Body of pancreas (tissue), 4 donors: Measurements from ENCODE around the gene LRRC51. TPM values are rescaled to one million over a fixed set of nuclear protein-coding genes. Genes with fewer than 3 reads are reported as not detected.

Source experiments
- ATAC-seq: fragments of 150-250 bp; one replicate; pipeline ENCODE4 v1.9.1; 2016
- DNase-seq, 4 donors: peaks; one replicate each; pipeline ENCODE4 v3.0.0-alpha.2; 2019
- H3K27ac ChIP-seq, 4 donors: fragments of 200-600 bp; sonication (generic); 1 replicate in 3 of 4; 2 replicates in 1 of 4; pipeline versions ENCODE4 v1.5.1 to v1.6.1; 2016 to 2019; ENCODE audit warnings: mild to moderate bottlenecking in 1 of 4, mixed read lengths in 1 of 4, moderate library complexity in 1 of 4
- H3K27me3 ChIP-seq, 2 donors: fragments of 200-600 bp; sonication (generic); one replicate each; pipeline ENCODE4 v1.6.0; 2016; ENCODE audit warnings: mild to moderate bottlenecking in 1 of 2
- H3K36me3 ChIP-seq, 2 donors: fragments of 200-600 bp; sonication (generic); replicated peaks in 1 of 2; 2 replicates each; pipeline ENCODE4 v1.5.1; 2016; ENCODE audit warnings: low read depth in 2 of 2; ENCODE audit not compliant: insufficient read depth in 1 of 2
- H3K4me1 ChIP-seq: fragments of 200-600 bp; sonication (generic); one replicate; pipeline ENCODE4 v1.6.0; 2016
- H3K4me3 ChIP-seq, 2 donors: fragments of 200-600 bp; sonication (generic); 1 replicate in 1 of 2; 2 replicates in 1 of 2; pipeline ENCODE4 v1.5.1; 2016 to 2019
- H3K9me3 ChIP-seq, 3 donors: fragments of 200-600 bp; sonication (generic); 1 replicate in 2 of 3; 2 replicates in 1 of 3; pipeline ENCODE4 v1.5.1; 2016
- POLR2A ChIP-seq, 3 donors: fragments of 450-650 bp; IDR thresholded peaks; one replicate each; pipeline ENCODE4 v1.6.1; 2016; ENCODE audit warnings: antibody characterized with exemption in 3 of 3, mild to moderate bottlenecking in 2 of 3
- WGBS, 2 donors: methylation state at CpG; one replicate each; pipeline ENCODE4 v1.1.5; 2017; 5-methylcytosine and 5-hydroxymethylcytosine counted together
- intact Hi-C: fragments of 100-400 bp; cut with DNase I; formaldehyde crosslinking; loops from one replicate; pipeline ENCODE4 v1.15.1; 2023
- total RNA-seq, 2 donors: library from RNA; depleted of rRNA; stranded (reverse); fragments of >200 nt; gene quantifications; one replicate each; pipeline ENCODE4 v1.1.0, GENCODE V29; 2016
- TF ChIP-seq, protein P1 (sequence below), 7 experiments: fragments of 450-650 bp in 4 of 7; fragments of 200-600 bp in 3 of 7; sonication (generic) in 3 of 7; IDR thresholded peaks; one replicate each; pipeline ENCODE4 v1.5.1; 2016 to 2019; ENCODE audit warnings: antibody characterized with exemption in 7 of 7

The LRRC51 gene
- total RNA-seq, 2 donors from 2014 or later, result 2.3 to 9.9 TPM

GRCh38 chr11:72091292-72091691 is 10.6 kb downstream of the LRRC51 start:
- no peaks in the 10 kb centered on the region for H3K9me3 ChIP-seq
- intact Hi-C loops, result loop anchor here (5.0 kb wide), 1 partner anchor 64 kb away; no protein-coding TSS in a partner anchor
- H3K4me1 ChIP-seq, result peaks cover 15% of the 10 kb centered on the region
- H3K4me3 ChIP-seq, result no peak overlapping the region
- H3K27me3 ChIP-seq, result no peaks in the 10 kb centered on the region
- H3K27ac ChIP-seq, result peak overlapping the region in 3 of 4 donors; percentile 28 to 57 (median 43)
- no peak for TF ChIP-seq POLR2A (IDR thresholded peaks at IDR 0.05)
- TF ChIP-seq, protein P1, sequence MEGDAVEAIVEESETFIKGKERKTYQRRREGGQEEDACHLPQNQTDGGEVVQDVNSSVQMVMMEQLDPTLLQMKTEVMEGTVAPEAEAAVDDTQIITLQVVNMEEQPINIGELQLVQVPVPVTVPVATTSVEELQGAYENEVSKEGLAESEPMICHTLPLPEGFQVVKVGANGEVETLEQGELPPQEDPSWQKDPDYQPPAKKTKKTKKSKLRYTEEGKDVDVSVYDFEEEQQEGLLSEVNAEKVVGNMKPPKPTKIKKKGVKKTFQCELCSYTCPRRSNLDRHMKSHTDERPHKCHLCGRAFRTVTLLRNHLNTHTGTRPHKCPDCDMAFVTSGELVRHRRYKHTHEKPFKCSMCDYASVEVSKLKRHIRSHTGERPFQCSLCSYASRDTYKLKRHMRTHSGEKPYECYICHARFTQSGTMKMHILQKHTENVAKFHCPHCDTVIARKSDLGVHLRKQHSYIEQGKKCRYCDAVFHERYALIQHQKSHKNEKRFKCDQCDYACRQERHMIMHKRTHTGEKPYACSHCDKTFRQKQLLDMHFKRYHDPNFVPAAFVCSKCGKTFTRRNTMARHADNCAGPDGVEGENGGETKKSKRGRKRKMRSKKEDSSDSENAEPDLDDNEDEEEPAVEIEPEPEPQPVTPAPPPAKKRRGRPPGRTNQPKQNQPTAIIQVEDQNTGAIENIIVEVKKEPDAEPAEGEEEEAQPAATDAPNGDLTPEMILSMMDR (IDR thresholded peaks at IDR 0.05), result peak; percentile 55 to 98 (median 82)
- peaks cover 0 to 4% of the 10 kb centered on the region in 2 donors for H3K36me3 ChIP-seq
- DNase-seq (peak; percentile 72 to 83 (median 79)), ATAC-seq (peak; percentile 93)
- 24 to 39% methylated on average over 4 of the region's 4 CpGs for WGBS, 2 donors

DNA sequence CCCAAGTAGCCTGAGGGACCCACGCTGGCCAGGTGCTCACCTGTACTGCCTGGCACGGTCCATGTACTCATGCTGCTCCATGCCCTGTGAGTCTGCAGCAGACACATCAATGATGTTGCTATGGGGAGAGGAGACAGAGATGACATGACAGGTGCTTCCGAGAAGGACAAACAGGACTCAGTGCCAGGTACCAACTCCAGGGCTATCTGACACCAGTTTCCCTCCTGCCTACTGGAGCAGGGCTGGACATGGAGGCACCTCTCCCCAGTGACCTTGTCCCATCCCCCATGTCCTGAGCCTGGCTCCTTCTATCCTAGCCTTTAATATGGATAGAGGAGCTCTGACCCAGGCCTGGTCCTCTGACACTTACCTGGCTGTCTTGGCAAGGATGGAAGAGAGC is 18.1 kb downstream of the LRRC51 start:
- H3K36me3 ChIP-seq, result peaks cover 14 to 22% of the 10 kb centered on the region in 2 donors
- DNase-seq, result no peak
- no peak for ATAC-seq

DNA sequence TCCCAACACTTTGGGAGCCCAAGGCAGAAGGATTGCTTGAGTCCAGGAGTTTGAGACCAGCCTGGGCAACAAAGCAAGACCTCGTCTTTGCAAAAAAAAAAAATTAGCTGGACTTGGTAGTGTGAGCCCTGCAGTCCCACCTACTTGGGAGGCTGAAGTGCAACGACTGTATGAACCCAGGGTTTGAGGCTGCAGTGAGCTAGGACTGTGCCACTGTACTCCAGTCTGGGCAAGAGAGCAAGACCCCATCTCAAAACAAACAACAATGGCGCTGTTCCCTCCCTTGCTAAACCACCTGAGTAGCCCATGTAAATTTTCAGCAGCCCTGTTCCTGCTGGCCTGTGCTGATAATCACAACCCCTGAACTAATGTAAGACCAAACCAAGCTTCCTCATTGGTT is 19.4 kb downstream of the LRRC51 start:
- WGBS, 2 donors, result 58 to 75% methylated on average over 3 of the region's 3 CpGs
- Histone ChIP-seq H3K27me3 (no peaks in the 10 kb centered on the region), H3K36me3 (peaks cover 14 to 18% of the 10 kb centered on the region in 2 donors), H3K27ac (no peak overlapping the region), H3K4me3 (no peak overlapping the region), H3K9me3 (no peaks in the 10 kb centered on the region), H3K4me1 (peaks cover 27% of the 10 kb centered on the region)
- intact Hi-C loops, result no loop called here
- TF ChIP-seq POLR2A (IDR thresholded peaks at IDR 0.05), result no peak
- TF ChIP-seq, protein P1 (IDR thresholded peaks at IDR 0.05), result no peak
- ATAC-seq, result no peak
- DNase-seq, result no peak

More for the DNA sequence above, 18.1 kb downstream of the LRRC51 start:
- Histone ChIP-seq H3K27ac (no peak overlapping the region), H3K4me1 (peaks cover 24% of the 10 kb centered on the region), H3K27me3 (no peaks in the 10 kb centered on the region), H3K9me3 (no peaks in the 10 kb centered on the region), H3K4me3 (no peak overlapping the region)
- intact Hi-C loops, result no loop called here
- 94 to 100% methylated on average over 2 to 3 of the region's 3 CpGs for WGBS, 2 donors
- TF ChIP-seq, protein P1 (IDR thresholded peaks at IDR 0.05), result no peak
- TF ChIP-seq POLR2A (IDR thresholded peaks at IDR 0.05), result no peak

DNA sequence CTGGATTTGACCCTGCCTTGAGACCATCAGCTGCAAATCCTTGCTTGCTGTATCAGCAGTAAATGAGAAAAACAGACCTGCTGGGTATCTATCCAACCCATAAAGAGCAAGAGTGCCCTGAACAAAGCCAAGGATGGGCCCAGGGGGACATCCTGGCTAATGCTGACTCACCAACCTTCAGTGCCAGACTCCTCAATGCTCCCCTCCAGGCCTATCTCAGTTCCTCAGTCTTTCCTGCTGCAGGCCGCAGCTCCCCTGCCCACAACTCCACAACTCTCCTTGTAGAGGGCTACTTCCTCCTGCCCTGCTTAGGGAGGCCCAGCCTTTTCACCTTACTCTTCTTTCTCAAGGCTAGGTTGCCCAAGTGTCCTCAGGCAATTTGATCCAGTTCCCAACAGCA is 19.8 kb downstream of the LRRC51 start:
- 80 to 87% methylated on average over 1 of the region's 1 CpG for WGBS, 2 donors
- no peak for ATAC-seq
- DNase-seq, result no peak
- Histone ChIP-seq H3K36me3 (peaks cover 14 to 18% of the 10 kb centered on the region in 2 donors), H3K27ac (no peak overlapping the region), H3K9me3 (no peaks in the 10 kb centered on the region), H3K4me3 (no peak overlapping the region), H3K27me3 (no peaks in the 10 kb centered on the region), H3K4me1 (peaks cover 27% of the 10 kb centered on the region)
- intact Hi-C loops, result no loop called here
- no peak for TF ChIP-seq POLR2A (IDR thresholded peaks at IDR 0.05)
- TF ChIP-seq, protein P1 (IDR thresholded peaks at IDR 0.05), result no peak

- Histone ChIP-seq H3K36me3 (peaks cover 14 to 18% of the 10 kb centered on the region in 2 donors), H3K9me3 (no peaks in the 10 kb centered on the region), H3K27ac (peak overlapping the region in 3 of 4 donors; percentile 84 to 95 (median 89)), H3K4me1 (peaks cover 27% of the 10 kb centered on the region), H3K27me3 (no peaks in the 10 kb centered on the region), H3K4me3 (peak overlapping the region; percentile 37 to 80)
- 29 to 36% methylated on average over 4 of the region's 4 CpGs for WGBS, 2 donors
- intact Hi-C loops, result no loop called here
- no peak for DNase-seq
- no peak for ATAC-seq
- TF ChIP-seq POLR2A (IDR thresholded peaks at IDR 0.05), result no peak
- TF ChIP-seq, protein P1 (IDR thresholded peaks at IDR 0.05), result no peak
Measured at GRCh38 chr11:72102162-72102561, 21.5 kb downstream of the LRRC51 start.
